HepG2 (cell line): Measurements from ENCODE around the gene RNF123. TPM values are rescaled to one million over a fixed set of nuclear protein-coding genes. Genes with fewer than 3 reads are reported as not detected.
A peak's percentile ranks its signal among the peaks of the same experiment; 100 is the strongest.

Experiments
- CHD4 ChIP-seq: fragments of 200-600 bp; sonication (generic); IDR thresholded peaks from 2 replicates; pipeline ENCODE4 v1.7.0; 2017; ENCODE audit warnings: mild to moderate bottlenecking, low read length, borderline replicate concordance
- CREM ChIP-seq, 2 experiments: sonication (generic) in 1 of 2; formaldehyde crosslinking in 1 of 2; IDR thresholded peaks; 2 replicates each; pipeline versions ENCODE4 v1.4.0 to v1.6.1; 2016 to 2020; ENCODE audit warnings: antibody characterized with exemption in 1 of 2, mild to moderate bottlenecking in 1 of 2, missing genetic modification reagents in 1 of 2
- DNMT3B ChIP-seq: conservative IDR thresholded peaks from 2 replicates; pipeline ENCODE4 v1.6.1; 2016; ENCODE audit warnings: missing biosample characterization, control low read depth
- ETV6 ChIP-seq: sonication (generic); formaldehyde crosslinking; conservative IDR thresholded peaks from 2 replicates; pipeline ENCODE4 v1.4.0; 2020; ENCODE audit warnings: missing genetic modification reagents
- FOXO1 ChIP-seq: sonication (generic); formaldehyde crosslinking; IDR thresholded peaks from 2 replicates; pipeline ENCODE4 v1.4.0; 2020; ENCODE audit warnings: missing genetic modification reagents
- GATA4 ChIP-seq: sonication (generic); IDR thresholded peaks from 2 replicates; pipeline ENCODE4 v1.6.1; 2016; ENCODE audit warnings: antibody characterized with exemption, low read depth, borderline replicate concordance
- IKZF4 ChIP-seq: sonication (generic); formaldehyde crosslinking; IDR thresholded peaks from 2 replicates; pipeline ENCODE4 v1.5.1; 2020; ENCODE audit warnings: borderline replicate concordance, mild to moderate bottlenecking, low read depth, missing genetic modification reagents; ENCODE audit errors: not compliant biosample characterization
- NONO ChIP-seq, 2 experiments: fragments of 450-650 bp in 1 of 2; sonication (generic) in 1 of 2; formaldehyde crosslinking in 1 of 2; IDR thresholded peaks in 1 of 2; conservative IDR thresholded peaks in 1 of 2; 2 replicates each; pipeline versions ENCODE4 v1.6.1 to v1.8.0; 2017 to 2022; ENCODE audit warnings: mild to moderate bottlenecking in 1 of 2, missing genetic modification reagents in 1 of 2, moderate library complexity in 1 of 2
- NPAS2 ChIP-seq: sonication (generic); formaldehyde crosslinking; IDR thresholded peaks from 2 replicates; pipeline ENCODE4 v1.8.0; 2022; ENCODE audit warnings: mild to moderate bottlenecking, missing genetic modification reagents, borderline replicate concordance
- NR1H2 ChIP-seq: sonication (generic); formaldehyde crosslinking; IDR thresholded peaks from 2 replicates; pipeline ENCODE4 v1.8.1; 2022; ENCODE audit warnings: low read depth, missing genetic modification reagents, borderline replicate concordance
- RCOR2 ChIP-seq: IDR thresholded peaks from 2 replicates; pipeline ENCODE4 v1.6.1; 2016; ENCODE audit warnings: missing biosample characterization, missing genetic modification reagents
- RNF2 ChIP-seq: fragments of 450-650 bp; conservative IDR thresholded peaks from 2 replicates; pipeline ENCODE4 v1.6.1; 2016; ENCODE audit warnings: low read depth
- SAP130 ChIP-seq: IDR thresholded peaks from 2 replicates; pipeline ENCODE4 v1.6.1; 2016; ENCODE audit warnings: low read depth
- SNAPC2 ChIP-seq: sonication (generic); formaldehyde crosslinking; IDR thresholded peaks from 2 replicates; pipeline ENCODE4 v1.8.1; 2022; ENCODE audit warnings: mild to moderate bottlenecking, missing genetic modification reagents
- U2AF2 ChIP-seq: fragments of 200-400 bp; formaldehyde crosslinking; IDR thresholded peaks from 2 replicates; pipeline ENCODE4 v1.6.1; 2017; ENCODE audit warnings: low read depth, mild to moderate bottlenecking, low read length
- WIZ ChIP-seq: sonication (generic); formaldehyde crosslinking; IDR thresholded peaks from 2 replicates; pipeline ENCODE4 v1.5.1; 2020; ENCODE audit warnings: mild to moderate bottlenecking, missing genetic modification reagents
- ZFP1 ChIP-seq: IDR thresholded peaks from 2 replicates; pipeline ENCODE4 v1.6.1; 2016
- ZNF160 ChIP-seq: sonication (generic); formaldehyde crosslinking; IDR thresholded peaks from 2 replicates; pipeline ENCODE4 v1.8.0; 2022; ENCODE audit warnings: mild to moderate bottlenecking, inconsistent platforms, missing genetic modification reagents
- ZNF430 ChIP-seq: sonication (generic); formaldehyde crosslinking; IDR thresholded peaks from 2 replicates; pipeline ENCODE4 v1.9.0; 2021; ENCODE audit warnings: mild to moderate bottlenecking, missing genetic modification reagents
- ZNF598 ChIP-seq: sonication (generic); formaldehyde crosslinking; IDR thresholded peaks from 2 replicates; pipeline ENCODE4 v1.5.1; 2020; ENCODE audit warnings: mild to moderate bottlenecking, missing genetic modification reagents, borderline replicate concordance
- ZNF619 ChIP-seq: sonication (generic); formaldehyde crosslinking; IDR thresholded peaks from 2 replicates; pipeline ENCODE4 v1.4.0; 2020; ENCODE audit warnings: mild to moderate bottlenecking, missing genetic modification reagents
- polyA plus RNA-seq, 8 experiments: library from polyadenylated mRNA; depleted of rRNA in 3 of 8; stranded (reverse) in 7 of 8; unstranded in 1 of 8; fragments of >200 nt; fragmentation: Illumina TruSeq in 4 of 8; extraction: Trizol in 4 of 8; gene quantifications; 2 replicates each; pipeline versions ENCODE4 v1.2.1 to v1.2.3, GENCODE V29; 2011 to 2016; ENCODE audit warnings: low read depth in 4 of 8, missing spikeins in 1 of 8, mixed read lengths in 1 of 8; ENCODE audit not compliant: insufficient read depth in 1 of 8
- total RNA-seq, 5 experiments: library from RNA; depleted of rRNA; stranded (reverse); fragments of >200 nt; fragmentation: Illumina TruSeq; extraction: Trizol; gene quantifications; 2 replicates each; pipeline ENCODE4 v1.2.3, GENCODE V29; 2016; ENCODE audit warnings: low read depth in 1 of 5
- TF ChIP-seq, protein P1 (sequence below): sonication (generic); formaldehyde crosslinking; IDR thresholded peaks from 2 replicates; pipeline ENCODE4 v1.5.0; 2020; ENCODE audit warnings: missing genetic modification reagents, mild to moderate bottlenecking, borderline replicate concordance
- TF ChIP-seq, protein P2 (sequence below): sonication (generic); formaldehyde crosslinking; IDR thresholded peaks from one replicate; pipeline ENCODE4 v1.5.1; 2020; ENCODE audit warnings: mild to moderate bottlenecking, missing genetic modification reagents; ENCODE audit errors: not compliant biosample characterization

The RNF123 gene
- total and polyA plus RNA-seq, 2 of the 13 experiments (the other 11 are each of a cell fraction or from before 2014, with no cell fraction given): 29.9 to 82.2 TPM

DNA sequence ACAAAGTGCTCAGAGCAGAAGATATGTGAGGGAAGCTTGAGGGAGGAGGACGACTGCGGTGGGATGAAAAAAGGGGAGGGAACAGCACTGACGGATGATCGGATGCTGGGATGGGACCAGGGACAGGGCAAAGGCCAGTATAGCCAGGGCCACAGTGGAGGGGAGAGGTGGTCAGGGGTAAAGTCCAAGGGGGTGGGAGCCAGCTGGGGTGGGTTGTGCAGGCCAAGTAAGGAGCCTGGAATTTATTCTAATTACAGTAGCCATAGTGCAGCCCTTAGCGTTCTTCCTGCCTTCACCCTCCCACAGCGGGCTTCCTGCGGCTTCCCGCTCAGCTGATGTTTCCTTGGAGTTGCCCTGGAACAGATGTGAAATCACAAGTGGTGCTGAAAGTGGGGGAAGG lies 22.8 kb upstream of the RNF123 start (continued):
- TF ChIP-seq ZNF598 (CRISPR knock-in tag): no peak
- TF ChIP-seq ZNF160 (CRISPR knock-in tag): 0 out of 2 replicates have a peak, but pooled peaks have one; percentile 18
- TF ChIP-seq WIZ: 0 out of 2 replicates have a peak, but pooled peaks have one; percentile 24
- TF ChIP-seq ETV6 (CRISPR knock-in tag): no peak
- TF ChIP-seq CHD4: no peak
- TF ChIP-seq, protein P1, sequence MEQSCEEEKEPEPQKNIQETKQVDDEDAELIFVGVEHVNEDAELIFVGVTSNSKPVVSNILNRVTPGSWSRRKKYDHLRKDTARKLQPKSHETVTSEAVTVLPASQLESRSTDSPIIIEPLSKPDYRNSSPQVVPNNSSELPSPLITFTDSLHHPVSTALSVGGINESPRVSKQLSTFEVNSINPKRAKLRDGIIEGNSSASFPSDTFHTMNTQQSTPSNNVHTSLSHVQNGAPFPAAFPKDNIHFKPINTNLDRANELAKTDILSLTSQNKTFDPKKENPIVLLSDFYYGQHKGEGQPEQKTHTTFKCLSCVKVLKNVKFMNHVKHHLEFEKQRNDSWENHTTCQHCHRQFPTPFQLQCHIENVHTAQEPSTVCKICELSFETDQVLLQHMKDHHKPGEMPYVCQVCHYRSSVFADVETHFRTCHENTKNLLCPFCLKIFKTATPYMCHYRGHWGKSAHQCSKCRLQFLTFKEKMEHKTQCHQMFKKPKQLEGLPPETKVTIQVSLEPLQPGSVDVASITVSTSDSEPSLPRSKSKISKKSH (CRISPR knock-in tag): no peak
- no peak for TF ChIP-seq ZNF619 (CRISPR knock-in tag)
- TF ChIP-seq ZNF430 (CRISPR knock-in tag): no peak
- TF ChIP-seq SNAPC2: no peak
- TF ChIP-seq ZFP1 (CRISPR knock-in tag): no peak
- TF ChIP-seq NONO (IDR thresholded peaks at IDR 0.05): no peak
- no peak; the same call in 1 of the 2 replicates for TF ChIP-seq NONO (CRISPR knock-in tag; conservative IDR thresholded peaks at IDR 0.05)
- TF ChIP-seq, protein P2, sequence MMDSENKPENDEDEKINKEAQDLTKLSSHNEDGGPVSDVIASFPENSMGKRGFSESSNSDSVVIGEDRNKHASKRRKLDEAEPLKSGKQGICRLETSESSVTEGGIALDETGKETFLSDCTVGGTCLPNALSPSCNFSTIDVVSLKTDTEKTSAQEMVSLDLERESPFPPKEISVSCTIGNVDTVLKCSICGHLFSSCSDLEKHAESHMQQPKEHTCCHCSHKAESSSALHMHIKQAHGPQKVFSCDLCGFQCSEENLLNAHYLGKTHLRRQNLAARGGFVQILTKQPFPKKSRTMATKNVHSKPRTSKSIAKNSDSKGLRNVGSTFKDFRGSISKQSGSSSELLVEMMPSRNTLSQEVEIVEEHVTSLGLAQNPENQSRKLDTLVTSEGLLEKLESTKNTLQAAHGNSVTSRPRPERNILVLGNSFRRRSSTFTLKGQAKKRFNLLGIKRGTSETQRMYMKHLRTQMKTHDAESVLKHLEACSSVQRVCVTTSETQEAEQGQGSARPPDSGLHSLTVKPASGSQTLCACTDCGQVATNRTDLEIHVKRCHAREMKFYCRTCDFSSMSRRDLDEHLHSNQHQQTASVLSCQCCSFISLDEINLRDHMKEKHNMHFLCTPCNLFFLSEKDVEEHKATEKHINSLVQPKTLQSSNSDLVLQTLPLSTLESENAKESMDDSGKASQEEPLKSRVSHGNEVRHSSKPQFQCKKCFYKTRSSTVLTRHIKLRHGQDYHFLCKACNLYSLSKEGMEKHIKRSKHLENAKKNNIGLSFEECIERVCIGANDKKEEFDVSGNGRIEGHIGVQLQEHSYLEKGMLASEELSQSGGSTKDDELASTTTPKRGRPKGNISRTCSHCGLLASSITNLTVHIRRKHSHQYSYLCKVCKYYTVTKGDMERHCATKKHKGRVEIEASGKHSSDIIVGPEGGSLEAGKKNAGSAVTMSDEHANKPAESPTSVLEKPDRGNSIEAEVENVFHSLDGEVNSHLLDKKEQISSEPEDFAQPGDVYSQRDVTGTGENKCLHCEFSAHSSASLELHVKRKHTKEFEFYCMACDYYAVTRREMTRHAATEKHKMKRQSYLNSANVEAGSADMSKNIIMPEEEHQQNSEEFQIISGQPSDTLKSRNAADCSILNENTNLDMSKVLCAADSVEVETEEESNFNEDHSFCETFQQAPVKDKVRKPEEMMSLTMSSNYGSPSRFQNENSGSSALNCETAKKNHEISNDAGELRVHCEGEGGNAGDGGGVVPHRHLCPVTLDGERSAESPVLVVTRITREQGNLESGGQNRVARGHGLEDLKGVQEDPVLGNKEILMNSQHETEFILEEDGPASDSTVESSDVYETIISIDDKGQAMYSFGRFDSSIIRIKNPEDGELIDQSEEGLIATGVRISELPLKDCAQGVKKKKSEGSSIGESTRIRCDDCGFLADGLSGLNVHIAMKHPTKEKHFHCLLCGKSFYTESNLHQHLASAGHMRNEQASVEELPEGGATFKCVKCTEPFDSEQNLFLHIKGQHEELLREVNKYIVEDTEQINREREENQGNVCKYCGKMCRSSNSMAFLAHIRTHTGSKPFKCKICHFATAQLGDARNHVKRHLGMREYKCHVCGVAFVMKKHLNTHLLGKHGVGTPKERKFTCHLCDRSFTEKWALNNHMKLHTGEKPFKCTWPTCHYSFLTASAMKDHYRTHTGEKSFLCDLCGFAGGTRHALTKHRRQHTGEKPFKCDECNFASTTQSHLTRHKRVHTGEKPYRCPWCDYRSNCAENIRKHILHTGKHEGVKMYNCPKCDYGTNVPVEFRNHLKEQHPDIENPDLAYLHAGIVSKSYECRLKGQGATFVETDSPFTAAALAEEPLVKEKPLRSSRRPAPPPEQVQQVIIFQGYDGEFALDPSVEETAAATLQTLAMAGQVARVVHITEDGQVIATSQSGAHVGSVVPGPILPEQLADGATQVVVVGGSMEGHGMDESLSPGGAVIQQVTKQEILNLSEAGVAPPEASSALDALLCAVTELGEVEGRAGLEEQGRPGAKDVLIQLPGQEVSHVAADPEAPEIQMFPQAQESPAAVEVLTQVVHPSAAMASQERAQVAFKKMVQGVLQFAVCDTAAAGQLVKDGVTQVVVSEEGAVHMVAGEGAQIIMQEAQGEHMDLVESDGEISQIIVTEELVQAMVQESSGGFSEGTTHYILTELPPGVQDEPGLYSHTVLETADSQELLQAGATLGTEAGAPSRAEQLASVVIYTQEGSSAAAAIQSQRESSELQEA: no peak
- peak; percentile 51; the same call in 1 of the 2 replicates for TF ChIP-seq CREM (IDR thresholded peaks at IDR 0.05)
- no peak for TF ChIP-seq CREM (CRISPR knock-in tag; IDR thresholded peaks at IDR 0.05)
- TF ChIP-seq DNMT3B: no peak
- no peak for TF ChIP-seq U2AF2
- peak; percentile 48; the same call in 1 of the 2 replicates for TF ChIP-seq FOXO1 (CRISPR knock-in tag)
- TF ChIP-seq GATA4: no peak
- no peak for TF ChIP-seq NPAS2
- no peak for TF ChIP-seq IKZF4 (CRISPR knock-in tag)
- TF ChIP-seq SAP130: peak; percentile 80
- no peak for TF ChIP-seq NR1H2 (CRISPR knock-in tag)
- TF ChIP-seq RNF2: no peak
- no peak for TF ChIP-seq RCOR2 (CRISPR knock-in tag)
